Ishikawa (cell line): ENCODE results near the gene BRD3.

Experiments used
- TEAD4 ChIP-seq: IDR thresholded peaks from 2 replicates; pipeline ENCODE4 v1.6.1; 2012
- TF ChIP-seq, protein P1 (sequence below): IDR thresholded peaks from 2 replicates; pipeline ENCODE4 v1.6.1; 2012

DNA sequence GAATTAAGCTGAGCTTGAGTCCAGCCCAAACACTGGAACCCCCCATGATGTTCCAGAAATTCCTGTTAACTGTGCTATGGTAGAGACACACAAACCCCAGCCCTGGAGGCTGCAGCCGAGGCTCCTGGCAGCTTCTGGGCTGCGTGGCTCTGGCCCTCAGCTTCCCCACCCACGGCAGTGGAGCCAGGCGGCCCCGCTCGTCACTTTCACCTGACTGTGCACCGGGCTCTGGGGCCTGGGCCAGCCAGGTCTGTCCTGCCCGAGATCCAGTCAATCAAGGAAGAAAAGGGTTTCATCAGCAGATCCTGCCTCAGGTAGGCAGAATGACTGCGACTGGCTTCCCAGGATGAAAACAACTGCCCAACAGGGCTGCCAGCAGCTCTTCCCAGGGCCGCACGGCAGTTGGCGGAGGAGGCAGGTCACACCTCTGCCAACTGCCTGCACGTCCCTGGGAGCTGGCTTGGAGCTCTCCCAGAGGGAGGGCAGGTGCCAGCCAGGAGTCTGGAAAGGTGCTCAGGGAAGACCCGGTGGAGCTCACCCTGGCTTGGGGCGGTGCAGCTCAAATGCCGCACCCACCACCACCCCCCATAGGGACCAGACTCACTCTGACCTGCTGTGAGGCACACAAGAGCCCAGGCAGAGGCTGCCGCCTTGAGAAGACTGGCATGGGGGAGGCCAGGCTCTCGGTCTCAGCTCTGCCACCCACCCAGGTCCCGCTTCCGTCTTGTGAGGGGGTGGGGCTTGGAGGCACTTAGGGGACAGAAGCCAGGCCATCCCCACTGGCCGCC, 20.7 kb downstream of the BRD3 start:
- no peak for TF ChIP-seq TEAD4
- TF ChIP-seq, protein P1, sequence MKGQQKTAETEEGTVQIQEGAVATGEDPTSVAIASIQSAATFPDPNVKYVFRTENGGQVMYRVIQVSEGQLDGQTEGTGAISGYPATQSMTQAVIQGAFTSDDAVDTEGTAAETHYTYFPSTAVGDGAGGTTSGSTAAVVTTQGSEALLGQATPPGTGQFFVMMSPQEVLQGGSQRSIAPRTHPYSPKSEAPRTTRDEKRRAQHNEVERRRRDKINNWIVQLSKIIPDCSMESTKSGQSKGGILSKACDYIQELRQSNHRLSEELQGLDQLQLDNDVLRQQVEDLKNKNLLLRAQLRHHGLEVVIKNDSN = no peak
